Activated effector memory CD4-positive, alpha-beta T cell treated with Interleukin-2 at 50 U/mL for 16 hours (primary cell): ENCODE measurements around the gene CCDC57.
A peak's percentile ranks its signal among the peaks of the same experiment; 100 is the strongest.
"Not testable (repeated sequence)": the region's sequence is repeated elsewhere in the genome, so short reads cannot be mapped to it uniquely, and the experiment has no call there.

Source experiments
- DNase-seq: peaks from one replicate; pipeline ENCODE4 v3.0.0-alpha.2; 2020

Gene CCDC57

DNA sequence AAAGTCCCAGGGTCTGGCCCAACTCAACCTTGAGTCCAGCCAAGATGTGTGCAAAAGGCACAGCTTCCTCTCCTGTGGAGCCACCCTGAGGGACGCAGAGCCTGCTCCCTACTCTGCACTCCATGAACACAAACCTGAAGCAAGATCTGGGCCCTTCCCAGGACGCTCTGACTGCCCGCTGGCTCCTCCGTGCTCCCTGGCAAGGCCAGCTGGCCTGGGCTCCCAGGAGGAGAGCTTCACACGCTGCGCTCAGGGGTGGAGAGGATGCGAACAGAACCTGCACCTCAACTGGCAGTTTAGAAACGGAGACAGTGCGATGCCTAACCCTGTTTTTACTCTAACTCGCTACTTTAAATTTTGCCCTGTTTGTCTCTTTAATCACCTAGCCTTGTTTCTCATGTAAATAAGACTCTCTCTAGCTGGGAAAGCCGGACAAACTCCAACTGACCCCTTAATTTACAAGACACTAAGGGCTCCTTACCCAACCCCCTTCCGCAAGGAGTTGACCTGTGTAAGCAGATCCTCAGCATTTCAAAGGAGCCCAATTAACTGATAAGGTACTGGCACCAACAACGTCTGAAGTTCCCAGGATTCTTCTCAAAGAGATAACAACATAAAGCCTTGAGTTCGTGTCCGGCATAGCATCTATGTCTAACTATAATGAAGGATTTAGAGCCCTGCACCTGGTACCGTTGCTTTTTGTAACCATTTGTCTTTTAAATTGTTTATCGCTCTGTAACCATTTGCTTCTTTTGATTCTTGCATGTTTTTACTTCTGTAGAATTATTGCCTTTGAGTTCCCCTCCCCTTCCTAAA lies 38.4 kb downstream of the CCDC57 start:
- not testable (repeated sequence) for DNase-seq

DNA sequence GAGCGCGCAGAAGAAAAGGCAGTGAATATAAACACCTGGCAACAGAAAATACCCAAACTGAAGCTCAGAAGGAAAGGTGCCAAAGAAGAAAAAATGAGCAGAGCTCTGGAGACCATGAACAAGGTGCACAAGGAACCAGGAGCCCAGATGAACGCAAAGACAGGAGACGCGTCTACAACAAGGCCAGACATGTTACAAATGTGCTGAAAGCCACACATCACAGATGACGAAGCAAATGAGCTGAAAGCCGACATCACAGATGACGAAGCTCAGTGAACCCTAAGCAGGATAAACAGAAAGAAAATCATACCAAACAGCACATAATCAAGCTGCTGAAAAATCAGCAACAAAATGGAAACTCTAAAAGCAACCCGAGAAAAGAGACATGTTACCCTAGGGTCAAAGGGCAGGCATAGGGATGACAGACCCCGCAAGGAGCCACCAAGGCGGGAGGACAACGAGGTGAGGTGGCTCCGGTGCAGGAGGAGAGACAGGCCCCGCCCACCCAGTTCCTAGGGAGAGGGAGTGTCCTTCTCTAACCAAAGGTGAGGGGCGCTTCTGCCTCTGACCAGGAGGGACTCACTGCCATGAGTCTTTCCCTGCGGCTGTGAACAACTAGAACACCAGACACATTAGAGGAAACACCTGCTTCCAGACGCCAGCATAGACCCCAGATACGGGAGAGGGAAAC lies 39.1 kb downstream of the CCDC57 start:
- DNase-seq = no peak

DNA sequence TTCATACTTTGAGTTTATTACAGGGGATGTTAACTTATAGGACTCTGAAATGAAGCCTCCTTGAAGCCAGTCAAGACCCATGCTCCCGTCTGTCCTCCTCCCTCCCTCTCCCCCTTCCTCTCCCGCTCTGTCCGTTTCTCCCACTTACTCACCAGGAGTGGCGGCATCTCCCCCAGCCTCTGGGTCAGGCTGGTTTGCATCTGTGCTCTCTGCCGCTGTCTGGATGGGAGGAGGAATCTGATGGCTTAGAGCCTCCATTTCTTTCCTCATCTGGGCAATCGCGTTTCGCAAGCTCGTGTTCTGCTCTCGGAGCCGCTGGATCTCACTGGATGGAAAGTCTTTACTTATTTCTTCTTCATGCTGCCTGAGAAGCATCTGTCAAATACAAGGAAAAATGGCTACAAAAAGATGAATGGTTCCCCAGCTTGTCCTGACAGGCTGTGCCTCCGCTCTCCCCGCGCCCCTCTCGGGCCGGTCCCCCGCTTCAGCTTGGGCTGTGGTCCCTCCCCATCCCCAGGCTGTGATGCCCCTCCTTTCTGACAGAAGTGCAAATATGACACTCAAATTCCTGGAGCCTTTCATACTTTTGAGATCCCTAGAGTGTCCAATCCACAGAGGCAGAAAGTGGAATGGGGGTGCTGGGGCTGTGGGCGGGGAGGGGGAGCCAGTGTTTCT lies 40.0 kb downstream of the CCDC57 start:
- DNase-seq = no peak

DNA sequence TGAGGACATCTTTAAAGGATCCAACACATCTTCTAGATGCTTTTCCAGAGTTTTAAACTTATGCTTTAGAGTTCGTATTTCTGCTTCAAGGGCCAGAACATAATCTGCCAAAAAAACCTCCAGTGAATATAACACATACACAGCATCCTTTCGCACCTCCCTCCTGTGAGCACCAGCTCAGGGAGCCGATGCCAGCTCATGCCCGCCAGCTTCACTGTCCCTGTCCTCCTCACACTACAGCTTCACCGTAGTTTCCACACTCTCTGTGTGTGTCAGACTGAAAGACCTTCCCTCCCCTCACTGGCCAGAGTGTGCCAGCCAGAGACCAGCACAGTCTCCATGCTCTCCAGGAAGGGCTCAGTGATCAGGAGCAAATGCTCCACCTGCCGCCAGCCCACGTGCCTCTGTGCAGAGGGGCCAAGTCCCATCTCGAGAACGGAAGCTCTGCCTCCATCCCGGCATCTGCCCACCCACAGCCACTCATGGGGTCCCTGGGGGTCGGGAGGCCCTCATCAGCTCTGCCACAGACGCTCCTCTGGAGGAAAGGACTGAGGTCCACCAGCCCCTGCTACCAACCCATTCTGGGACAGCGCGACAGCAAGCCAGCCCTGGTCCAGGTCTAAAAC lies 40.8 kb downstream of the CCDC57 start:
- no peak for DNase-seq

DNA sequence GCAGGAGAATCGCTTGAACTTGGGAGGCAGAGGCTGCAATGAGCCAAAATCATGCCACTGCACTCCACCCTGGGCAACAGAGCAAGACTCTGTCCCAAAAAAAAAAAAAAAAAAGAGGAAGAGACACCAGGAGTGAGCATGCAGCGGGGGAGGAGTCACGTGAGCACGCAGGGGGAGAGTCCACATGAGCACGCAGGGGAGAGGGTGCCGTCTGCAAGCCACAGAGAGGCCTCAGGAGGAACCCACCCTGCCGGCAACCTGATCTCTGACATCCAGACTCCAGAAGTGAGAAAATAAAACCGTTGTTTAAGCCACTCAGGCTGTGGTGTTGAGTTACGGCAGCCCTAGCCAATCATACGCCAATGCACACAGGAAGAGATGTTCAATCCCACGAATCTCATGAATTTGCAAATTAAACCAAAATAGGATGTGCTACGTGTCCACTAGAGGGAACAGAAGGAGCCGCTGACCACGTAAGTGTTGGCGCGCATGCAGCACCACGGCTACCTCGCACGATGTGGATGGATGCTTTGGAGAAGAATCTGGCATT lies 42.2 kb downstream of the CCDC57 start:
- no peak for DNase-seq

DNA sequence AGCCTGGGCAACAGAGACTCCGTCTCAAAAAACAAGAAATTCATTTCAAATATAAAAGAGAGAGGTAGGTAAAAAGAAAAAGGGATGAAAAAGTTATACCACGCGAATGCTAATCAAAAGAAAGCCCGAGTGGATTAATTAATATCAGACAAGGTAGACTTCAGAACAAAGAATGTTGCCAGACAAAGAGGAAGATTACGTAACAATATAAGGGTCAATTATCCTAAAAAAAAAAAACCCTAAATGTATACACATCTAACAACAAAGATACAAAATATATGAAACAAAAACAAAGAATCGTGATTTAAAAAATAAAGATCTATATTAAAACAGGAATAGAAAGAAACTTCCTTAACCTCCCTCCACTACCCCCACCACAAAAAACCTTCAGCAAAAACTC lies 44.1 kb downstream of the CCDC57 start:
- DNase-seq = no peak

DNA sequence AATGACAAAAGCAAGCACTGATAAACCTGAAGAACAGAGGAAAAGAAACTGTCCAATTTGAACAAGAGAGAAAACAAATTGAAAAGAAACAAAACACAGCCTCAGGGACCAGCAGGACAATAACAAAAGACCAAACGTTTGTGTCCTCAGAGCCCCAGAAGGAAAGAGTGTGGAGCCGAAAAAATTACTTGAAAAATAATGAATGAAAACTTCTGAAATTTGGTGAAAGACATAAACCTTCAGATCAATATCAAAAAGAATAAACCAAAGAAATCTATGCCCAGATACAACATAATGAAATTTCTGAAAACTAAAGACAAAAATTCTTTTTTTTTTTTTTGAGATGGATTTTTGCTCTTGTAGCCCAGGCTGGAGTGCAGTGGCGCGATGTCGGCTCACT lies 45.6 kb downstream of the CCDC57 start:
- DNase-seq = no peak

DNA sequence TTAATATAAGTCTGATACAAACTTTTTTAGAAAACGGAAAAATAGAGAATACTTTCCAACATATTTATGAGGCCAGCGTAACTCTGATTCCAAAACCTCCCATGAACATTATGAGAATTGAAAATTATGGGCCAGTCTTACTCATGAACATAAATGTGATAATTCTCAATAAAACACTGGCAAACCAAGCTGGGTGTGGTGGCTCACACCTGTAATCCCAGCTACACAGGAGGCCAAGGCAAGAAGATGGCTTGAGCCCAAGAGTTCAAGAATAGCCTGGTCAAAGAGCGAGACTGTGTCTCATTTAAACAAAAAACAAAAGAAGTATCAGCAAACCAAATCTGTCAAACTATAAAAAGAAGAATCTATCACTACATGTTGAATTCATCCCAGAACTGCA lies 47.8 kb downstream of the CCDC57 start:
- DNase-seq = no peak

DNA sequence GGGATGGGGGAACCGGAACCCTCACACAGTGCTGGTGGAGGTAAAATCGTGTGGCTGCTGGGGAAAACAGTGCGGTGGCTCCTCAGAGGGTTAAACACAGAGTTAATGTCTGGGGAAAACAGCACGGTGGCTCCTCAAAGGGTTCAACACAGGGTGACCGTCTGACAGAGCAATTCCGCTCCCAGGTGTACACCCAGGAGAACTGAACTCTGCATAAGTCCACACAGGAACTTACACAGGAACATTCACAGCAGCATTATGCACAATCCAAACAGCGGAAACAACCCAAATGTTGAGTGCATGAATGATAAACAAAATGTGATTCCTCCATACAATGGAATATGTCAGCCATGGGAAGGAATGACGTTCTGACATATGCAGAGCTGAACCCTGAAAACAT lies 51.4 kb downstream of the CCDC57 start:
- no peak for DNase-seq

DNA sequence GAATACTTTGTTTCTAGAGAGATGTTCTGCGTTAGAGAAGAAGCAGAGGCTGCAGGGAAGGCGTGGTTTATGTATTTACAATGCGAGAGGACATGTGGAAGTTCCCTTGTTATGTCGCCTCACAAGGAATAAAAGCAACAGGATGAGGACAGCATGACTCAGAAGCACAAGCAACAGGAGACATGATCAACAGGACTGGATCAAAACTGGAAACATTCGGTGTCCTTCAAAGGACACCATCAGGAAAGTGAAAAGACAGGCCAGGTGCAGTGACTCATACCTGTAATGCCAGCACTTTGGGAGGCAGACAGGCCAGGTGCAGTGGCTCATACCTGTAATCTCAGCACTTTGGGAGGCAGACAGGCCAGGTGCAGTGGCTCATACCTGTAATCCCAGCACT lies 52.6 kb downstream of the CCDC57 start:
- no peak for DNase-seq

DNA sequence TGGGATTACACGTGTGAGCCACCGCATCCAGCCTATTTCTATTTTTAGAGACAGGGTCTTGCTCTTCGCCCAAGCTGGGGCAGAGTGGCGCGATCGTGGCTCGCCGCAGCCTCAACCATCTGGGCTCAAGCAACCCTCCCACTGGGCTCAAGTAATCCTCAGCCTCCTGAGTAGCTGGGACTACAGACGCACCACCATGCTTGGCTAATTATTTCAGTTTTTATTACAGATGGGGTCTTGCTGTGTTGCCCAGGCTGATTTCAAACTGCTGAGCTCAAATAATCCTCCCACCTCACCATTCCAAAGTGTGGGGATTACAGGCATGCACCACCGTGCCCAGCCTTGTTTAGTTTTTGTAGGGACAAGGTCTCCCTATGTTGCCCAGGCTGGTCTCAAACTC lies 53.8 kb downstream of the CCDC57 start:
- no peak for DNase-seq

DNA sequence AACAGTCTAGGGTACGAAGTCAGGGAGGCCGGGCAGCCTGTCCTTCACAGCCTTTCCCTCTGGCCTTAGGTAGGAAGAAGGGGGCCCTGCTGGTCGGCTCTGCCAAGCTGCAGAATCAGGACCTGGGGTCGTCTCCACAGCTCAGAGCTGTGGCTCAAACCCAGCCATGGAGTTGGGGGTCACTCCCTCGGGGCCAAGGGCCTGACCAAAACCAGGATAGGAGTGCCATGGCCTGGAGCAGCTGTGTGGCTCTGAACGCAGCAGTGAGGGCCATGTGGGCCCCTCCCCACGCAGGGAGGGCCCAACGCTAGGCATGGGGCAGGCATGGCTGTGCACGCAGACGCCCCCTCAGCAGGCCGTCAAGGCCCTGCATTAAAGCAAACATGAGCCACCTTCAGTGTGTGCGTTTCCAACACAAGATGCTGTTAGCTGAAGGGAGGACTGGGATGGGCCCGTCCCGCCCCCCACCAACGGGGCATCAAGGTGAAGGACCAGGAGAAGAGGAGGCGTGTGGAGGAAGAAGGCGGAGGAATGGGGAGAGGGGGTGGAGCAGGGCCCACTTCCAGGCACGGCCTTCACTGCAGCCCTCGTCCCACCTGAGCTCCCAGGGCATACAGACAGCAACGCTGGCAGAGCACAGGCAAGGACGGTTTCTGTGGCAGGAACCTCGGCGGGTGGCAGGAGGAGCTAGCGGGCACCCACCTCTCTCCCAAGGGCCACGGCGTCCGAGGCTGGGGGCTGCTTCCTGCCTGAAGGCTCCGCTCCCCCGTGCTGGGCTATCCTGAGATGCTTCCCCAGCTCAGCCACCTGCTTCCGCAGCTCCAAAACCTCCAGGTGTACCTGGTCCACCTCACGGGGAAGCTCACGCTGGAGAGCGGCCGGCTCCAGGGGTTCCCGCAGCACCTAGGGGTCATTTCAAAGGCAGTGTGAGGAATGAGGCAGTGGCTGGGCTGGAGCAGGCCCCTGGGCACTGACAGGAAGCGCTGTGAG lies 55.3 kb downstream of the CCDC57 start:
- DNase-seq = no peak

DNA sequence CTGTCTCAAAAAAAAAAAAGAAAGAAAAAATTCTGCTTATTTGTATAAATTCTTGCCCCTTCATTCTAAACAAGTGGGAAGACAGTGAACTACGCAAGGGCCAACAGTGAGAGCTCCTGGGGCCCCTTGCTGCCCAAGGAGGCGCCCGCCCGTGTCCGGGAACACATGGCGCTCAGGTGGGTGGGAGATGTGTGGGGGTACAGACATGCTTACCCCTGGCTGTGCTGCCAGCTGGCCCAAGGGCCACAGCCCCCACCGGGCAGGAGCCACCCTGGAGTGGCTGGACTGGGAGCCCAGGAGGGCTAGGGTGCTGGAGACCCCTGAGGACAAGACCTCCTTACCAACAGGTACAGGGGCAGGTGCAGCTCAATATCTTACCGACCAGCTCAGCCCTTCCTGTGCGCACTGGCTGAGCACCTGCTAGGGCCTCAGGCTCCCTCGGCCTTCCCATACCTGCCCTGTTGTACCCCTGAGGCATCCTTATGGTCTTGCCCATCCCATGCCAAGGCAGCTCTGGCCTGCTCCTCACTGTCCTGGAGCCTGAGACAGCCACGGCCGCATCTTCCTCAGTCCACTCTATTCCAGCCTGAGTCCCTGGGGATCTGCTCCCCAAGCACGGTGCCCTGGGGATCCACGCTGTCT lies 56.2 kb downstream of the CCDC57 start:
- no peak for DNase-seq

DNA sequence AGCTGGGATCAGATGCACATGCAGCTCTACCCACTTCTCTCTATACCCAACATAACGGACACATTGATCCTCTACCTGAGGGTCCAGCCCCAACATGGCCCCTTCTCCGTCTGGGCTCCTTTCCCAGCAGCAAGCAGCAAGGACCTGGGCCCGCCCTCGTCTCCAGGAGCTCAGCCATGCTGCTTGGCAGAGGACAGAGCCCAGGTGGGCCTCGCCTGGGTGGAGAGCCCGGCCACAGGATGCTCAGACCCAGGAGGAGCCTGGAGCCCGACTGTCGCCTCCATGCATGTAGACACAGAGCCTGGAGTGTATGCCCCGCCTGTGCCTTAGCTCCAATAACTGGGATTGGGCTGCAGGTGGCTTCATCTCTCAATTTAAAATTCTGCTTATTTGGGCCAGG lies 57.0 kb downstream of the CCDC57 start:
- DNase-seq = no peak

DNA sequence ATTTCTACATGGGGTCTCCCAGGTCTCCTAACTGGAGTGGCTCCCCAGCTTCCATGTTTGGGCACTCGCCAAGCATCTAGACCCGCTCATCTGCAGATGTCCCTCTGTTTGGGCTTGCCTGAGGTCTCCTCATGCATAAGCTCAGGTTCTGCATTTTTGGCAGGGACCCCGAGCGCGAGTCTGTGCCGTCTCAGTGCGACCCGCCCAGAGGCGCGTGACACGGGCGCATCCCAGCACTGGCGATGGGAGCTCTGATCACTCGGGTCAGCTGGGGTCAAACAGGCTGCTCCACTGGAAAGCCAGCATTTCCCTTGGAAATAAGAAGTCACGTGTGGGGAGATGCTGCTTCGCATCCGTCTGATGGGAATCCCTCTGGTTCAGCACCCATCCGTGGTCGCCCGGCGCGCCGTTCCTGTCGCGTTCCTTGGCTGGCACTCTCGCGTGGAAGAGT lies 57.7 kb downstream of the CCDC57 start:
- DNase-seq = no peak

DNA sequence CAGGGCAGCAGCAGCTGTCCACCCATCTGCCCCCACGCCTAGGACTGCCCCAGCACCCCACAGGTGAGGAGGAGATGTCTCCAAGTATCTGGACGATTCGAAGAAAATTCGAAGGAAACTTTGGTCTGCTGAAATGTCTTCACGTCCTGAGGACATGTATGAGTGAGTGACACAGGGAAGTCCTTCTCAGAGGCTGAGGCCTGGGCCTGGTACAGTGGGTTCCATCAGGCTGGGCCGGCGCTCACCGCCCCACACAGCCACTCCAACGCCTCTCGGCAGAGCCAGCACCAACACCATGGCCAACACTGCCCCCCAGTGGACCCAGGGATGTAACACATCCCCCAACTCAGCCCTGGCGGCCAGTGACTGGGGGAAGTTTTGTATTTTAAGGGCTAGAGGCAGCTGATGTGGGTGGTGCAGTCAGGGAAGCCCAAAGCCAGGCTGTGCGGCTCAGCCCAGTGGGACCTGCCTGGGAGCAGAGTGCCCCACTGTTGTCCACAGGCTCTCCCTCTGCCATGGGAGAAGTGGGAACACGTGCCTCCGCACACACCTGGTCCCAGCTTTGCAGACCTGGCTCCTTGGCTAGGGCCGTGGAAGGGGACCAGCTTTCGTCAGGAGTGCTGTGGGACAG lies 58.8 kb downstream of the CCDC57 start:
- peak; percentile 68 for DNase-seq

DNA sequence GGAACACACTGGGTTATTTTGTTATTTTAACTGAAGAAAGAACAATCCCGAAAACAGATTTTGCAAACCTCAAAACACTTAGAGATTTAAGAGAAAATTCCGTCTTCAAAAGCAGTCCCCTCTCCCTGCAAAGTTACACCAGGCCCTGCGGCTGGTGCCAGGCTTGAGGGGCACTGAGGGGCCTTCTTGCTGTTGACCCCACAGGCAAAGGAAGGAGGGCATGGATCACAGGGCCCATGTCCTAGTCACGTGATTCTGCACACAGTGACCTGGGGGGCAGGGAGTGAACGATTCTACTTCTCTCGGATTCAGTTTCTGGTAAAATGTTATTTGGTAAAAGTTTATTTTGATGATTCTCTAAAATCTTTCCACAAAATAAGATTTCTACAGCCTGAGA lies 59.3 kb downstream of the CCDC57 start:
- DNase-seq = no peak

DNA sequence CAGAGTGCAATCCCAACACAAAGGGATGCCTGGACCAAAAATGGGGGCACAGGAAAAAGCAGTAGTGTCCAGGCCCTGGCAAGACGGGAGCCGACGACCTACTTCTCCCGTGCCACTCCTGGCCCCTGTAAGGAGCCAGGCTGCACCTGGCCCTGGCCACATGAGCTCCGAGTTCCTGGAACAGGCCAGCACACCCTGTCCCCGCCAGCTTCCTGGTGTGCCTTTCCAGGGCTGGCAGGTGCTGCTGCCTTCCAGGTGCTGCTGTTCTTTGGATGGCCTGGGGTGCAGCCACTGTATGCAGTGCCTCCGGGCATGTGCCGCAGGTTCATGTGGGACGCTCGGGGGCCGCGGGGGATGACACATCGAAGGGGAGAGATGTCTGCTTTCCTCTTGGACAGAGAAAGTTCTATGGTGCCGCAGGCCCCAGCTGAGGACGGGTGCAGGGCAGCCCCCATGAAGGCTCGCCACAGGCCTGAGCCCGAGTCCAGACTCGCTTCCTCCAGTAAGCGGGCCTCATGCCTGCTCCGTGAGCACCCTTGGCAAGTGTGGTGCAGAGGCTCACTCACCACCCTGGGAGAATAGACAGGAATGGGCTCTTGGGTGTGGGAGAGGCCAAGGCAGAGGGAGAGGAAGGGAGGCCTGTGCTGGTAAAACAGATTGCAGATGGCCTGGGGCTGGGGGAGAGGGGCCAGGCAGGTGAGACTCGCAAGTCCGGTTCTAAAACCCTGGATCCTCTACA lies 59.9 kb downstream of the CCDC57 start:
- DNase-seq = no peak

DNA sequence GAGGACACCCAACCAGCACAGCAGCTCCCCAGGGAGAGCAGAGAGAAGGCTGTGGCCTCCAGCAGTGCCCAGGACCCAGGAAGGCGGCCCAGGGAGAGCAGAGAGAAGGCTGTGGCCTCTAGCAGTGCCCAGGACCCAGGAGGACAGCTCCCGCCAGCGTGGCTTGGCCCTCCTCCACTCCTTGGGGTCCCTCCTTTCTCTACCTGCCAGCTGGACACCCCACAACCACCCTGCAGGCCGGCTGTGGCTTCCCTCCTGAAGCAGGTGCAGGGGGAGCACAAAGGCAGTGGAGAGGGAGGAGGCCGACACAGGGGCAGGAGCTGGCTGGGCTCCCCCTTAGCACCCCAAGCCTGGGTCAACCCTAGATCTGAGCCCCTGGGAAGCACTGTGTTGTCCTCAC lies 60.5 kb downstream of the CCDC57 start:
- DNase-seq = no peak
